Mesothelial cell of epicardium (in vitro differentiated cells): Measurements from ENCODE around the gene RBMS3. TPM values are rescaled to one million over a fixed set of nuclear protein-coding genes. Genes with fewer than 3 reads are reported as not detected.

Experiments
- DNase-seq, 2 experiments: peaks; one replicate each; pipeline ENCODE4 v3.0.0; 2021; ENCODE audit warnings: low spot score in 2 of 2; ENCODE audit not compliant: unreplicated experiment in 2 of 2
- H3K27ac Mint-ChIP-seq: 2 replicates; pipeline ENCODE4 v1.8.0; 2021; ENCODE audit warnings: mixed read lengths
- H3K27me3 Mint-ChIP-seq: 2 replicates; pipeline ENCODE4 v1.8.0; 2021; ENCODE audit warnings: low read depth, mixed read lengths
- H3K36me3 Mint-ChIP-seq: 2 replicates; pipeline ENCODE4 v1.8.0; 2021; ENCODE audit warnings: mixed read lengths
- H3K4me1 Mint-ChIP-seq: 2 replicates; pipeline ENCODE4 v1.8.0; 2021; ENCODE audit warnings: mixed read lengths
- H3K4me3 Mint-ChIP-seq: 2 replicates; pipeline ENCODE4 v1.8.0; 2021; ENCODE audit warnings: mild to moderate bottlenecking, moderate library complexity, mixed read lengths
- H3K9me3 Mint-ChIP-seq: 2 replicates; pipeline ENCODE4 v1.8.0; 2021; ENCODE audit warnings: mixed read lengths
- CTCF ChIP-seq: fragments of 200-600 bp; sonication (generic); IDR thresholded peaks from one replicate; pipeline ENCODE4 v1.5.0; 2021; ENCODE audit warnings: antibody characterized with exemption; ENCODE audit not compliant: unreplicated experiment
- total RNA-seq: library from RNA; stranded (reverse); gene quantifications from 3 replicates; pipeline ENCODE4 v1.2.1, GENCODE V29; 2021

RBMS3 gene
- total RNA-seq, 1 donor from 2014 or later, result 42.5 TPM

- H3K4me1 Mint-ChIP-seq, result peaks cover 9% of the 10 kb centered on the region
- no peaks in the 10 kb centered on the region for H3K36me3 Mint-ChIP-seq
- no peak for DNase-seq
- H3K9me3 Mint-ChIP-seq, result no peaks in the 10 kb centered on the region
- no peak overlapping the region for H3K4me3 Mint-ChIP-seq
- no peak overlapping the region for H3K27ac Mint-ChIP-seq
- TF ChIP-seq CTCF, result no peak
- H3K27me3 Mint-ChIP-seq, result no peaks in the 10 kb centered on the region
Measured at GRCh38 chr3:29901097-29901496, 620.2 kb downstream of the RBMS3 start.

- H3K4me1 Mint-ChIP-seq, result peaks cover 9% of the 10 kb centered on the region
- DNase-seq, result no peak
- no peaks in the 10 kb centered on the region for H3K36me3 Mint-ChIP-seq
- H3K4me3 Mint-ChIP-seq, result no peak overlapping the region
- H3K9me3 Mint-ChIP-seq, result no peaks in the 10 kb centered on the region
- H3K27me3 Mint-ChIP-seq, result no peaks in the 10 kb centered on the region
- no peak overlapping the region for H3K27ac Mint-ChIP-seq
- TF ChIP-seq CTCF, result no peak
Measured at GRCh38 chr3:29903600-29903999, 622.7 kb downstream of the RBMS3 start.

GRCh38 chr3:29906906-29907305, 626.0 kb downstream of the RBMS3 start:
- no peak for TF ChIP-seq CTCF
- no peaks in the 10 kb centered on the region for H3K27me3 Mint-ChIP-seq
- no peaks in the 10 kb centered on the region for H3K9me3 Mint-ChIP-seq
- H3K27ac Mint-ChIP-seq, result no peak overlapping the region
- no peaks in the 10 kb centered on the region for H3K36me3 Mint-ChIP-seq
- no peak for DNase-seq
- H3K4me3 Mint-ChIP-seq, result no peak overlapping the region
- H3K4me1 Mint-ChIP-seq, result no peaks in the 10 kb centered on the region

GRCh38 chr3:29912600-29913288, 631.9 kb downstream of the RBMS3 start:
- no peaks in the 10 kb centered on the region for H3K27me3 Mint-ChIP-seq
- TF ChIP-seq CTCF, result no peak
- H3K4me1 Mint-ChIP-seq, result no peaks in the 10 kb centered on the region
- peaks cover 13% of the 10 kb centered on the region for H3K9me3 Mint-ChIP-seq
- H3K27ac Mint-ChIP-seq, result no peak overlapping the region
- H3K4me3 Mint-ChIP-seq, result no peak overlapping the region
- H3K36me3 Mint-ChIP-seq, result peaks cover 3% of the 10 kb centered on the region
- DNase-seq, result no peak

GRCh38 chr3:29914861-29915524, 634.1 kb downstream of the RBMS3 start:
- Mint-ChIP-seq H3K4me3 (no peak overlapping the region), H3K27ac (no peak overlapping the region), H3K9me3 (peaks cover 13% of the 10 kb centered on the region), H3K36me3 (peaks cover 3% of the 10 kb centered on the region), H3K27me3 (no peaks in the 10 kb centered on the region), H3K4me1 (no peaks in the 10 kb centered on the region)
- no peak for TF ChIP-seq CTCF
- DNase-seq, result no peak
